Iris pigment epithelial cell (primary cell): Measurements from ENCODE around the gene KCNMA1.

Experiments used
- DNase-seq: peaks from one replicate; pipeline ENCODE4 v3.0.0-alpha.2; 2011; ENCODE audit warnings: low read depth

The KCNMA1 gene

DNA sequence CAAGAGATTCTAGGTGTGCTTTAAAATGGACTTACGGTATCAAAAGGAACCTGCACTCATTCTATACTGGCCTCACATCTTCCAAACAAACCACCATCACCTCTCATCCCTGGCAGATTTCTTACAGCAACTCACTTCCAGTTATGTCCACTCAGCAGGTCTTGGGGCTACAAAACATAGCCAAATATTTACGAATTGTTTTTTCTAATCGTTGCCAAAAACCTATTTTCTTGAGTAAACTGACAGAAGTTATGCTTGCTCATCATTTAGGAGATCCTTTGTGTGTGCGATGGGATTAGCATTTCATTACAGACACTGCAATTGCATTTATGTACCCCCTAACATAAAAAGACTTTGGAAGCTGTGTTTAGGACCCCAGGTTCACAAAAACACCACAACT, 2.7 kb downstream of the KCNMA1 start:
- no peak for DNase-seq

DNA sequence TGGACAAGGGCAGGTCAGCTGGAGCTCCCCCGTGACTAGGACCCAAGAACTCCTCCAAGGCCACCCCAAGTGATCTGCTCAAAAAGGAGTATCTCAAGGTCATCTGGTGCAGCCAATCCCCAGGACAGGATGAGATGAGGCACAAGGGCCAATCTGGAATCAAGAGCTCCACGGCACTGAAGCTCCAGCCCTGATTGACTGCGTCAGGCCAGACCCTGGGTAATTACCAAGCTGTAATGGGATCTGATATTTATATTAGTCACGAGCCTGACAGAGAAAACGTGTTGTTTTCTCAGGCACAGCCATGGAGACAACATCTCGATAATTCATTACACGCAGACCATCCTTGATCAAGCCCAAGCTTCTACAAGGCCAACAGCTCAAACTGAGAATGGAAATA, 4.2 kb downstream of the KCNMA1 start:
- no peak for DNase-seq

DNA sequence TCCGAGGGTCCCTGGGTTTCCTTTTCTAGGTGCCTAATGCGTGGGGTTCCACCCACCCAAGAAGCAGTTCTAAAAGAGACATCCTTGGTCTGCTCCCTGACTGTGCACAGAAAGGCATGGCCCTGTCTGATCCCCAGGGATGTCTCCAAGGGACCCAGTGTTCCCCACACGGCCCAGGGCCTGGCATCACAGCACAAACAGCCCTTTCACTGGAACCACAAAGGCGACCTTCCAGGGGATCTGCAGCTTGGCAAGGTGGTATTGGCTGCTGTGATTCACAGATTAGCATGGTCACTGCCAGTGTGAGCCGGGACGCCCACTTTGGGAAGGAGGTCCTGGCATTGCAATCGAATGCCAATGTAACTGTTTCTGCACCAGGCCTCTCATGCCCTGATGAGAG, 6.4 kb downstream of the KCNMA1 start:
- no peak for DNase-seq

DNA sequence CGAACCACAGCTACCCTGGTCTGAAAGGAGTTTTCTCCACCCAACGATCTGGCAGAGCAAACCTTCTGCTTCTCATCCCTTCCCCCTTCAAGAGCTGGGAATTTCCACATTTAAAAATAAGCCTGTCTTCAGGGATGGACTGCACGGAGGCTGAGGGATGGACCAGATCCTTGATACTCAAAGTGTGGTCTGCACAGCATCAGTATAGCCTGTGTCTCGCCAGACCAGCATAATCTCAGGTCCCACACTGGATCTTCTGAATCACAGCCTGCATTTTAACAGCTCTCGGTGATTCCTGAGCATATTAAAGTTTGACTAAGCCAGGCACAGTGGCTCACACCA, 7.1 kb downstream of the KCNMA1 start:
- no peak for DNase-seq

DNA sequence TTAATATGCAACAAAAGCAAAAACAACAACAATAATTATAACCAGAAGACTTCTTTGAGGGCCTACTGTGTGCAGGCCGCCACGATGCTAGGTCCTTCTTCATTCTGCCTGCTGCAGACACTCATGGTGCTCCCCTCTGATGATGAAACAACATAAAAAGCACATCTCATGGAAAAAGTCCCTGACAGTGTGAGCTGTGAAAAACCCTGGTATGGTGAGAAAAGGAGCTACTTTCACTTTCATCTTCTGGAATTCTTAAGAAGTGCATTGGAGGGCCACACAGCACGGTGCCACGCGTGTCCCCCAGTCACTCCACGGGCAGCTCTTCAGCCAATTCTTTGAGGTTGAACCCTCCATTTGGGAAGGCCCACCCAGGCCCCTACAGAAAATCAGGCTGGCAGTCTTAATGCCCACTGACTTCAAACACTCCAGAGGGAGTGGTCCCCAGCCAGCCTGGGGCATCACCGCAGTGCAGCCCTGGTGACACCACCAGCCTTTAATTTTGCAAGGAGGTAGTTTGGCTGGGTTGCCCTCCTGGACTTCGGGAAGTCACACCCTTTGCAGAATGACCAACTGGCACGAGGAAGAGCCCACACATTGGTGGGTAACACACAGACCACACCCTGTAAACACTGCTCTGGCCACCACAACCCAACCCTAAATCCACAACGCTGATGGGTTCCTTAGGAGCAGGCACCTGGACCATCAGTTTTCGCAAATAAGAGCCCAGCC, 7.7 kb downstream of the KCNMA1 start:
- peak; percentile 70 for DNase-seq

DNA sequence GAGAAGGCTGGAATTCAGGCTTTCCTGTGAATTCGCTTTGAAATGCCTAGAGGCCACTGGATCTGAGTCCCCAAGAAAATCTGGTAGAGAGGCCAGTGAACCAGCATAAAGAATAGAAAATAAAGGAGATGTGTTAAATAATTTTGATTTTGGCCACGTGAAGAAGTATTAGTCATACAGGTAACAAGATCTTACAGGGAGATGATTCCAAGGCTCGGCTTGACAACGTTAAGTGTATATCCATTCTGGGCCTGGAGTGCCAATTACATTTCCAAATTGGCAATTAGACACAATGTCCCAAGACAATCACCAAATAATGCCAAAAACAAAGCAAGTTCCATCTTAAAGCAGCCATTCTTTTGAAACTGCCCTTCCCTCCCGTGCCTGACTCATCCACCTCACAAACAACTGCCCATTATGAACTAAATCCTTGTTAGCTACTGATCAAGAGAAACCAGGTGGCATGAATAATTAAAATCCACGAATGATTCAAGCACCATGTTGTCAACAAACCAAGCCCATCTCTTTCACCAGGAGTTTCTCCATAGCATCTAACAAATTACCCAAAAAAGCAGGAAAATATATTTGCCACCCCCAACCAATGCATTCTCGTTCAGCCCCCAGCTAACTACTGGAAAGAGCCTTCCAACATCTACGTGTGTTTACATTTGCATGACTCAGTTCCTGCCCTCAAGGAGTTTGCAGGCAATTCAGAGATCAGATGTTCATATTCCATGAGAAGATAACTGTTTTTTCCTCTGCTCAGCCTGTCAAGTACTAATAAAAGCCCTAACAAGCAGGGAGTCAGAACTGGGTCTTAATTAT, 8.5 kb downstream of the KCNMA1 start:
- peak; percentile 55 for DNase-seq

DNA sequence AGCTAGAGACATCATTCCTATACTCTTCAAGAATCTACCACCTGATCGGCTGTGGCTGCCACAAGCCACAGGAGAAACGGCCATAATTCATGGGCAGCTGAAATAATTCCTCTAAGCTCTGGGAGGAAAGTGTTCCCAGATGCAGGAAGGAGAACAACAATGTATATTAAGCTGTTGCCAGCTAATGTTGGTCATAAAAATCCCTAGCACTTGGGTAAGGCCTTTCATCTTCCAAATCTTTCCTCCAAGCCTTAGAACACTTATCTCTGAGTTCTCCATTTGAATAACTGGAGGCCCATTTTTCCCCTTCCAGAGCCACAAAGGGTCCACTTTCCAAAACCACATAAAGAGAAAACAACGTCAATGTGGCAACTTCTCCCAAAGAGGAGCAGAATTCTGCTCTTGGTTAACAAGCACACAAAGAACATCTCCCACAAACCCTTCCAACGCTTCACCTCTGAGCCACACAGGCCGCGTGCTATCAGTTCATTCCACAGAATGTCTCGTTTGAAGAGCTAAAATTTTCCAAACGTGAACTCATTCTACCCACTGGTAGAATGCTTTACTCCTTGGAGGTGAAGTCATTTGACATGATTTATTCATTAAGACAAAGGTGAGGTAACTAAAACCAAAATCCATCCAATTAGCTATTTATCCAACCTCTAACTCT, 11.2 kb downstream of the KCNMA1 start:
- DNase-seq, result no peak

DNA sequence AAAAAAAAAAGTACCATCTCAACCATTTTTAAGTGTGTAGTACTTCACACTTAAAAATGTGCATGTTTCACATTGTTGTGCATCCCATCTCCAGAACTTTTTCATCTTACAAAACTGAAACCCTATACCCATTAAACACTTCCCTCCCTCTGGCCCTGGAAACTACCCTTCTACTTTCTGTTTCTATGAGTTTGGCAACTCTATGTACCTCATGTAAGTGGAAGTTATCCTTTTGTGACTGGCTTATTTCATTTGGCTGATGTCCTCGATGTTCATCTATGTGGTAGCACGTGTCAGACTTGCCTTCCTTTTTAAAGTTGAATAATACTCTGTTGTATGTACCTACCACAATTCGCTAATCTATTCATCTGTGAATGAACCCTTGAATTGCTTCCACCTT, 12.2 kb downstream of the KCNMA1 start:
- DNase-seq, result no peak

DNA sequence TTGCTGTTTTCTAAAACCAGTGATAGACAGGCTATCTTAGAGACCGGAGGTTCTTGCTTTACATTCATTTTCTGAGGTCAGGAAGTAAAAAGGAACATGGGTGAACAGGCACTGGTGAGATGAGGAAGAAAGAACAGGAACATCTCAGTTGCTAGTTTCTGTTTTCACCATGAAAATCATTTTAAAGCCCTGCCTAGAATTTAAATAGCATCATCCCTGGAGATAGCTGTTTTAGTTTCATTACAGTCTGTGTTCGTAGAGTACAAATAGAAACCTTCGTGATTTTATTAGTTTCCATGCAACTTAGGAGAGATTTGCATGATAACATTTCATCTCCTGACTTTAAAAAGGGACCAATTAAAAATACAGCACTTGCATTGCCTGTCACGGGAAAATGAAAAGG, 14.7 kb downstream of the KCNMA1 start:
- no peak for DNase-seq

DNA sequence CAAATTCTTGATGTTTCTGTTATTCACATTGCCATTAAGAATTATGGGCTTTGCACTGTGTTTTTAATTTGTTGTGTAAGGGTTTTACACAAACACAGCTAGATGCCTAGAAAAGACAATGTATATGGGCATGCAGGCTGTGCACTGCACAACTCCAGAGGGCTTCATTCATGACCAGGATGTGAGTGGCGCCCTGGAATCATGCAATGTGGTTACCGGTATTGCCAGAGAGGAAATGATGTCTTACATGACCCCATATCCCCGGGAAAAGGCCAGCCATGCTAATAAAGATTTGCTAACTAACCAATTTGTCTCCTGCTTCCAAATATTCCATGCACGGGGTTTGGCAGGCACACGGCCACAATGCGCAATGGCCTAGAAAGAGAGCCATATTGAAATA, 16.9 kb downstream of the KCNMA1 start:
- DNase-seq, result no peak

DNA sequence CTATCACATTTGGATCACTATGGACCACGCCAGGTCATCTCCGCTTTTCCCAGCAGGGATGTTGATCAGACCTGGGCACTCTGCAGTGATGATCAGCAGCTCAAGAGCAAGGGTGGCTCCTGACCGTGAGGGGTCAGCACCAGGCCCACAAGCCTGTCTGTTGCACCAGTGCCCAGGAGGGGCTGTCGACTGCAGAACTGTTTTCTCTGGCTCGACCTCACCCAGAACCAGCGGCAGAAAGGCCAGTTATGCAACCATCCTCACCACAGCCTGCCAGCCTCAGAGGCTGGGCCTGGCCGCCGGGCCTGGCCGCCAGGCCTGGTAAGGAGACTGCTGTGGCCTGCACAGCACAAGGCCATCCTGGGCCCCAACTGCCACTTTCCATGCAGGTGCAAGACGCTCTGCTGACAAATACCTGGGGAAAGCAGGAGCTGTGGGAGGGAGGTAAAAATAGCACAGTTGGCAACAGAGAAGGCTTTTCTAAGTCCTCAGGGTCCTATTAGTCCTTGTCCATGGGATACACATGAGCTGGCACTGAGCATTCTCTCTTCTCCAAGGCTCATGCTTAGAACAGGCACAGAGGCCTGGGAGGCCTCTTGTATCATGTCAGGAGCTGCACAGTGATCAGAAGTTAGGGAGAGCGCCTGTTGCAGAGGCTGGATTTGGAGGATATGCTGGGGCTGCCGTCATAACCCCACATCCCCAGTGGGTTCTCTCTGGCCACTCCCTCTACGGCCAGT, 17.5 kb downstream of the KCNMA1 start:
- no peak for DNase-seq

DNA sequence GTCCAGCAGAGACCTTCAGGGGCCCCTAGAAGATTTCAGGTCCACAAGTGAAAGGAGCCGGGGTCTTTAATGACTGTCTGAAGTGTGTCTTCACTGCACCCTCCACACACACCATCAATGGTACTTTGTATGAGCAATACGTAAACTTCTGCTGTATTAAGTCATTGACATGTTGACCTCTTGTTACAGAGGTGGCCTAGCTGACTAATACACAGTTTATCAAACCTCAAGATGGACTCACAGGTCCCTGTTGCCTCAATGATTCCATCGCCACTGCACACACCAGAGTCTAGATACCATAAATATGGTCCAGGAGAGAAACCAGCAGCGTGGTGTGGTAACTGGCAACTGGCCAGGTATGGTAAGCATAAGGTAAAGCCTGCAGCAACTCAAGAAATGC, 19.5 kb downstream of the KCNMA1 start:
- no peak for DNase-seq

DNA sequence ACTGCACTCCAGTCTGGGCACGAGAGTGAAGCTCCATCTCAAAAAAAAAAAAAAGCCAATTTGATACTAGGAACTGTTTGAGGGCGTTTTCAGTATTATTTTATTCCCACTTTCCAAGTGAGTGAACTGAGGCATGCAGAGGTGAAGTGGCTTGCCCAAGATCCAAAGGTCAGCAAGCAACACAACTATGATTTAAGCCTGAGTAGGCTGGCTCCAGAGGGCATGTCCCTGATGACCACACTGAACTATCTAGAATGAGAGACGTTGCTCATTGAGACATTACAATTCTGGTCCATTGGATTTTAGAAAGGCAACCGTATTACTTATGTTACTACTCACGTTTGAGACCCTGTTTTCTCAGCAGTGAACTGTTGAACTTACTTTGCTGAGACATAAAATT, 20.8 kb downstream of the KCNMA1 start:
- no peak for DNase-seq

DNA sequence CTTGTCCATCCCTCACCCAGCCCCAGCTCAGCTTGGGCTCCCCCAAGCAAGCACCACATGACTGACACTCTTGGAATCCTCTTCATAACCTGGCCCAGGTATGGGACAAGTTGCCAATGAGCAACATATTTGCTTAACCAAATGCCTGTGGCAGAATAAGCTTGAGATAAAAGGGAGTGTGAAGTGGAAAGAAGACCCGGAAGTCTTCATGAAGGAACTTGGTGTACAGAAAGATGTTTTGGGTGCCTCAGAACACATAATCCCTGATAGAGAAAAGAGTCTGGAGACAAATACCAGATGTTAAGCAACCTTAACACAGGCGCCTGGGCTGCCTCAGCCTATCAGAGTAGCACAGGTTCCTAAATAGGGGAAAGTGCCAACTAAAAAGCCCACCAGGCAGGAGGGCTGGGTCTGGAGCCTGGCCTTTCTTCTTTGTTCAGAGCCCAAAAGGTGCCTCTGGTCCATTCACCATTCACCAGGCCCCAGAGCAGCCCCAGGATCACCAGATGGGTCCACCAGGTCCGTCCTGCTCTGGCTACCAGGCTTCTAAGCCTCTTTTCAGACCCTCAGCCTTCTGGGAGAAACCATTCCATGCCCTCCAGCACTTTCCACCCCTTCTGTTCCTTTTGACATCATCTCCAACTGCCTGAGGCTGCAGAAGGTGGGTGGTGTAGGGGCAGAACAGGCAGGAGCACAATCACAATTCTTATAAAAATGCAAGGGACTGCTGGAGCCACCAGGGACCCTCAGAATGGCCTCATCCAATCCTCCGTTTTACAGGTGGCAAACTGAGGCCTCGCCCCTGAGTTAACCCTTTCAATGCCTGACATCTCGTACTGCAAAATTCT, 22.6 kb downstream of the KCNMA1 start:
- DNase-seq, result peak; percentile 36

DNA sequence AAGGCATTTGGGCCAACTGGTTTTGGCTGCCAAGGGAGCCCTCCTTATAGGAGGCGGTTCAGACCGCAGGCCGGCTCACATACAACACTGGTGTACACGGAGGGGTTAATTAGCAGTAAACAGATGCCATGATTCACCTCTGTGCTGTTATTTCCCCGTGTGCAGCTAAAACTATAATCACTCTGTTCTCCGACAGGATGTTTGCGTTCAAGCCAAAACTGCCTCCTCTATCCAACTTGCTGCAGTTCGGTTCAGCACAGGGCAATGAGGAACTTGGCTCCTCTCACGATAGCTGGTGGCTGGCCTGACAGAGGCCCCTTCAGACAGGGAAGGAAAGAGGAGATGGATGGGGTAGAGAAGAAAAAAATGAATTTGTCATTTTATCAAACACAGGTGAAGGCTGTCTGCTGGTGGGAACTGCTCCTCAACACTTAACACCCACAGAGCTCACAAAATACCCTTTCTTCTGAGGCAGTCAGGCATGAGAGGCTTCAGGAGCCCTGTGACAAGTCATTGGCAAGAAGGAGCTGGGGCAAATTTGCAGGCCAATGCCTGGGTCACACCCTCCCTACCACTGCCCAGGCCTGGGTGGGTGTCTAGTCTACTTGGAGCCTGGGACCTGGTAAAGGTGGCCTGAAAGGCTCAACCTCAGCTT, 24.0 kb downstream of the KCNMA1 start:
- peak; percentile 25 for DNase-seq

DNA sequence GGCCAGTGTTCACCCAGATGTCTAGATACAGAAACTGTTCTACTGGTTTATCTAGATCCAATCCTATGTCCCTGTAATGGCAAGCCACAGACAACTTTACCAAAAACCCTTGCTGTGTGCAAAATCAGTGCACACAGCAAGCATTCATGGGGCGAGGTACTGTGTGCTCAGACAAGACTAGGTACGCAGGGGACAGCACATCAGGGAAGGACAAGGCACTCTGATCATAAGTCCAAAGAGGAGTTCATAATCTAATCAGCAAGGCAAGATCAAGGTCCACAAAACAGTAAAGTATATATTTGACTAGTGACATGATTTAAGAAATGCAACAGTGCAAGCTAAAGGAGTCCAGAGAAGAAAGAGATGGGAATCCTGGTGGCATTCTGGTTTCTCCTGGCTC, 25.9 kb downstream of the KCNMA1 start:
- no peak for DNase-seq

DNA sequence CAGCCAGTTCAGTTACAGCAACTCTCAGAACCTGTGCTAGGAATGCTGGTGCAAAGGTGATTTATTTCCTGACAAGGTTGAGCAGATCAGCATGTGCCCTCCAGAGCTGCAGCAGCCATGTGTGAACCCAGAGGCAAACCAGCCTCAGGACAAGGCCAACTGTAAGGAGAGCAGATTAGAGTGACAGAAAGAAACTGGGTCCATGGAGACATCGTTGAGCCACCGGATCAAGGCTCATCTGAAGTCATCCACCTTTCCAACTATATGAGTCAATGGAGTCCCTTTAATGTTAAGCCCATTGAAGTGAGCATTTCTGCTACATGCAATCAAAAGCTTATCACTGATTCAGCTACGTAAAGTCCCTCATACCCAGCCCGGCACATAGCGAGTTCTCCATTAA, 26.4 kb downstream of the KCNMA1 start:
- DNase-seq, result no peak

DNA sequence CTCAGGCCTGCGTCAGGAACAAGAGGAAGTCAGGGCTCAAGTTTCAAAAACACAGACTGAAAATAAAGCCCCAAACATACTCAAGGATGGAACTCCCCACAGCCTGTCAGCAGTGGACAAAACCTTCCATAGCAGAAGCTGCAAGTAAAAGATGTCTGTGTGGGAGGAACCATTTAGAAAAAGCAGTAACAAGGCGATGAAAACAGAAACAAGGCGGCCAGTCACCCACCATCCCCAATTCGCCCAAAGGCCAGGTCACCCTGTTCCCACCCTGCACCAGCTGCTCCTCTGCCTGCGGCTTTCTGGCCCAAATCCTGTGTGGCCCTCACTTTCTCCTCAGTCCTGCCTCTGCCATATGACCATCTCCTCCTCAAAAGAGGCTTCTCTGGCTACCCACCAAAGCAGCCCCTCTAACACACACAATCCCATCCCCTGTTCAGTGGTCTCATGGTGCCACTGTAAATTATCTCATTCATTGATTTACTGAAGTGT, 27.8 kb downstream of the KCNMA1 start:
- peak; percentile 88 for DNase-seq

DNA sequence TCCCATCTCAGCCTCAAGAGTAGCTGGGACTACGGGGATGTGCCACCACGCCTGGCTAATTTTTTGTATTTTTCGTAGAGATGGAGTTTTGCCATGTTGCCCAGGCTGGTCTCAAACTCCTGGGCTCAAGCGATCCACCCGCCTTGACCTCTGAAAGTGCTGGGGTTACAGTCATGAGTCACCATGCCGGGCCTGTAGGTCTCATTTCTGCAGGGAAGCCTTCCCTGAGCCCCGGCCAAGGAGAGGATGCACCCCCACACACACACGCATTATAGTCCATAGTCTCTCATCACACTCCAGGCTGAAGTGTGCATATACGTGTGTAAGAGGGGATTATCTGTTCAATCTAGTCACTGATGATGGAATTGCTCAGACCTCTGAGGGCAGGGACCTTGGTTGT, 29.3 kb downstream of the KCNMA1 start:
- peak; percentile 31 for DNase-seq

DNA sequence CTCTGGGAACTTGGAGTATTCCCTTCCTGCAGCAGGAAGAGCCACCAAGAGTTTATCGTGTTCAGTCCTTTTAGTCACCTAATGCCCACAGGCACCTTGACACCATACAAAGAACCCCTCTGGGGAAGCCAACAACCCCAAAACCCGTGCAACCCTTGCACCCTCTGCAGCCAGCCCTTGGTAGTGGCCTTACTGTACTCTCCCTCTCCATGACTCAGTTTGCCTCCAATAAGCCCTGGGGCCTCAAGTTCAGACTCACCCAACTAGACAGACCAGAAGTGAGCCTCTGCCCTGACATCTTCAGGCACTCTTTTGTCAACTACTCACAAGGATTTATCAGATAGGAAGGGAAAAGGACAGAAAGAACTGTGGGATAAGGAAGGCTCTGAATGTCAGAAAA, 30.9 kb downstream of the KCNMA1 start:
- no peak for DNase-seq

DNA sequence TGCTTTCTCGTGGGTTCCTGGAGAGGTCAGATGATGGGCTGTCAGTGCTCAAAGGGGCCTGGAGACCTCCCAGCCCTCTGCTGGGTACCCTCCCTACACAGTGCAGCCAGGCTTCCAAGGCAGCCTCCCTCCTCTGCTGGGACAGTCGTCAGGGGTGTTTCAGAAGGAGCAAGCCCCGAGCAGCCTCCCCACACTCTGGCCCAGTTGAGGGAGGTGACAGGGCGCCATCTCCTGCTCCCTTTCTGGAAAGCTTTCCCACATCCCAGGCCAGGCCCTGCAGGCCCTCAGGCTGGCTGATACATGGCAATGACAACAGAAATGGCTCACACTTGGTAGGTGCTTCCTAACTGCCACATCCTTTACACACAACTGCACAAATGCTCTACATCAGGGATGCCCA, 32.1 kb downstream of the KCNMA1 start:
- DNase-seq, result no peak
